Measurements from ENCODE around the gene POLDIP3. TPM values are rescaled to one million over a fixed set of nuclear protein-coding genes. Genes with fewer than 3 reads are reported as not detected.

Gene POLDIP3
- total and polyA plus RNA-seq, 2 experiments from 2014 or later: 35.5 to 45.9 TPM

DNA sequence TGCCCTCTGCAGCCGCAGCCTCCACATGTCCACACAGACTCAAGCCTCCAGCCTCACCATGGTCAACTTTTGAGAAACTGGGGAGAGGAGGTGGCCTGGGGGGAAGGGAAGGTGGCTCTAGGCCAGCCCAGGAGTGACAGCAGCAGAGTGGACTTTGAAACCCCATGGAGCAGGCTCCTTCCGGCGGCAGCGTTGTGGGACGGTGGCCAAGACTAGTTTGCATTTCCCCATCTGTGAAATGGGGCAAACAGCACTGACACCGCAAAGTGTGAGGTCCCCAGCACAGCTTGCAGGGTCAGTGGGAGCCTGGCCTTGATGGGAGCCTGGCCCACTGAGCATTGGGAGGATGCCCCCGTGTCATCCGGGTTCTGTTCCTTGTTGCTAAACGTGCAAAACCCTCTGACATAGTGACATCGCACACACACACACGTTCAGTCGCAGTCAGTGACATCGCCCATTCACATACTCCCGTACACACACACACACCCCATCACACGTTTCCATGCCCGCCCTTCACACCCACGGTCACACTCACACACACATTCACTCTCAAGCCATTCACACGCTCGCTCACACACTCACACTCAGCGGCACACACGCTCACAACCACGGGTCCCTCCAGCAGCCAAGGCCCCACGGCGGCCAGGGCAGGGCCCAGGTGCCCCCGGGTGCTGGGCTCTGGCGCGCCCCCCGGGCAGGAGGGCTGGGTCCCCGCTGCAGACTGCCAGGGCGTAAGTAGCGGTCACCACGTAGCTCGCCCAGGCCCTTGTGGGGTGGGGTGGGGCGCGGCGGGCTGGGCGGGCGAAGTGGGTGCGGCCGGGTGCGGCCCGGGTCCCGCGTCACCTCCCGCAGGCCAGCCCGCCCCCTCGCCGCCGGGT, 33.9 kb upstream of the POLDIP3 start:
- Histone ChIP-seq H3K9me2 (ENCODE audit: insufficient read depth) (no peaks in the 10 kb centered on the region), H3K27me3 (replicated peaks; ENCODE audit: insufficient read depth) (no peaks in the 10 kb centered on the region), H2AFZ (no peak overlapping the region), H3K4me1 (ENCODE audit: insufficient read depth) (peaks cover 37% of the 10 kb centered on the region), H4K20me1 (ENCODE audit: insufficient read depth) (no peaks in the 10 kb centered on the region), H3K4me3 (peak overlapping the region; percentile 99), H3K9me3 (ENCODE audit: low read depth) (no peaks in the 10 kb centered on the region), H3K4me2 (ENCODE audit: unreplicated experiment) (peak overlapping the region; percentile 87), H3F3A (ENCODE audit: insufficient read depth) (peaks cover 7% of the 10 kb centered on the region; the same call in 1 of the 2 replicates), H3K79me2 (ENCODE audit: insufficient read depth) (peaks cover 60% of the 10 kb centered on the region), H3K27ac (peak overlapping the region; percentile 94), H3K9ac (peak overlapping the region; percentile 99), H3K36me3 (ENCODE audit: low read depth) (no peaks in the 10 kb centered on the region)
- in situ Hi-C loops (cut with MboI): no loop called here
- WGBS, 2 experiments (ENCODE audit: low coverage in 1 of 2, low lambda C conversion rate in 2 of 2, missing lambda C conversion rate in 2 of 2): 2 to 4% methylated on average over 31 to 49 of the region's 49 CpGs
- TF ChIP-seq EZH2phosphoT487 (IDR thresholded peaks at IDR 0.05; ENCODE audit: insufficient read depth, low read depth) (no peak), EZH2 (IDR thresholded peaks at IDR 0.05; ENCODE audit: insufficient read depth, poor library complexity, severe bottlenecking) (no peak)
- peak; percentile 80 for DNase-seq

DNA sequence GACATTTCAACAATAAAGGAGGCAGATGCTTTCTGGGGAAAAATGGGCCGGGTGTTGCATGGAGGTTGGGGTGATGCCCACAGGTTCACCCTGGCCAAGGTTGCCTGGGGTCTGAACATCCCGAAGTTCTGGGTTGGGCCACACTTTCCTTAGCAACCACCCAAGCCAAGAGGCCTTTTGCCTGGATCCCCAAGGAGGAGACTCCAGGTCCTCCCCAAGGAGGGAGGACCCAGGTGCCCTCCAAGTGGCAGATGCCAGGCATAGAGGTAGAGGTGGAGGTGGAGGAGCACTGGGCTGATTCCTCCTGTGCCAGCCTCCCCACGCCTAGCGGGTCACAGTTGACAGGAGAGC, 33.3 kb upstream of the POLDIP3 start:
- Histone ChIP-seq H3K79me2 (ENCODE audit: insufficient read depth) (peaks cover 67% of the 10 kb centered on the region), H3K27me3 (replicated peaks; ENCODE audit: insufficient read depth) (no peaks in the 10 kb centered on the region), H3K4me2 (ENCODE audit: unreplicated experiment) (peak overlapping the region; percentile 87), H3K4me3 (peak overlapping the region; percentile 99), H4K20me1 (ENCODE audit: insufficient read depth) (no peaks in the 10 kb centered on the region), H3F3A (ENCODE audit: insufficient read depth) (peaks cover 7% of the 10 kb centered on the region; the same call in 1 of the 2 replicates), H3K9me3 (ENCODE audit: low read depth) (no peaks in the 10 kb centered on the region), H3K36me3 (ENCODE audit: low read depth) (no peaks in the 10 kb centered on the region), H2AFZ (no peak overlapping the region), H3K27ac (peak overlapping the region; percentile 94), H3K9me2 (ENCODE audit: insufficient read depth) (no peaks in the 10 kb centered on the region), H3K4me1 (ENCODE audit: insufficient read depth) (peaks cover 37% of the 10 kb centered on the region), H3K9ac (peak overlapping the region; percentile 99)
- in situ Hi-C loops (cut with MboI): no loop called here
- TF ChIP-seq EZH2phosphoT487 (IDR thresholded peaks at IDR 0.05; ENCODE audit: insufficient read depth, low read depth) (no peak), EZH2 (IDR thresholded peaks at IDR 0.05; ENCODE audit: insufficient read depth, poor library complexity, severe bottlenecking) (no peak)
- DNase-seq: no peak
- WGBS, 2 experiments (ENCODE audit: low coverage in 1 of 2, low lambda C conversion rate in 2 of 2, missing lambda C conversion rate in 2 of 2): 42 to 48% methylated on average over 4 of the region's 4 CpGs

DNA sequence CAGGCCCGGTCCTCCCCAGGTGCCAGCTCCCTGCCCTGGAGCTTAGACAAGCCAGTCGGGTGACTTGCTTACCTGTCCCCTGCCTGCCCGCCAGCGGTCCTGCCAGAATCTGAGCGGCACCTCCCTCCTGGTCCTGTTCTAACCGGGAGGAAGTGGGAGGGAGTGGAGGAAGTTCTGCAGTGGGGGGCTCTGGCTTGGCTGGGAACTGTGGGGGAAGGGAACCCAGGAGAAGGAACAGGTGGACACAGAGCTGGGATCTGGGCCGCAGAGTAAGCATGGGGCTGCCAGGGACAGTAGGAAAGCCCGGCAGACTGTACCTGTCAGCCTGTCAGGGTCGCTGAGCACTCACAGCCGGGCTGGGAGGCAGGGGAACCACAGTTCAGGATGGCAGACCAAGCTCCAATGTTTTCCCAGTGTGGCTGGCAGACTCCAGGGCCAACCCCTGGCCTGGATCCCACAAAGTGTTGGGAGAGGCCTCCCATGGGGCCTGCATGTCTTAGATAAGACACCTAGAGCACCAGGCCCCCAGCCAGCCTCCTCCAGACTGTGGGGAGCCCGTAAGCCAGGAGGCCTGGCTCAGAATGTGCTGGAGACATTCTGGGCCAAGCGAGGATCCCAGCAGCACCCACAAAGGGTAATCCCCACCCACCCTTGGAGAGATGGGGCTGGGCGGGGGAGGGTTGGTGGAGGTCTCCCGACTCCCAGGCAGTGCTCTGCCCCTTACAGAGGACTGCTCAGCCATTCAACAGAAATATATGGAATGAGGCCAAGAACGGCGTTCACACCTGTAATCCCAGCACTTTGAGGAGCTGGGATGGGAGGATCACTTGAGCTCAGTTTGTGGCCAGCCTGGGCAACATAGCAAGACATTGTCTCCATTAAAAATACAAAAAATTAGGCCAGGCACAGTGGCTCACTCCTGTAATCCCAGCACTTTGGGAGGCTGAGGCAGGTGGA, 32.2 kb upstream of the POLDIP3 start:
- Histone ChIP-seq H3K36me3 (ENCODE audit: low read depth) (no peaks in the 10 kb centered on the region), H3K4me3 (peak overlapping the region; percentile 32), H4K20me1 (ENCODE audit: insufficient read depth) (no peaks in the 10 kb centered on the region), H3K27me3 (replicated peaks; ENCODE audit: insufficient read depth) (no peaks in the 10 kb centered on the region), H3K4me1 (ENCODE audit: insufficient read depth) (peaks cover 37% of the 10 kb centered on the region), H2AFZ (no peak overlapping the region), H3K9me3 (ENCODE audit: low read depth) (no peaks in the 10 kb centered on the region), H3K9me2 (ENCODE audit: insufficient read depth) (no peaks in the 10 kb centered on the region), H3K79me2 (ENCODE audit: insufficient read depth) (peaks cover 78% of the 10 kb centered on the region), H3K9ac (peak overlapping the region; percentile 99), H3K4me2 (ENCODE audit: unreplicated experiment) (peak overlapping the region; percentile 57), H3F3A (ENCODE audit: insufficient read depth) (peaks cover 7% of the 10 kb centered on the region; the same call in 1 of the 2 replicates), H3K27ac (peak overlapping the region; percentile 94)
- TF ChIP-seq EZH2phosphoT487 (IDR thresholded peaks at IDR 0.05; ENCODE audit: insufficient read depth, low read depth) (no peak), EZH2 (IDR thresholded peaks at IDR 0.05; ENCODE audit: insufficient read depth, poor library complexity, severe bottlenecking) (no peak)
- in situ Hi-C loops (cut with MboI): no loop called here
- WGBS, 2 experiments (ENCODE audit: low coverage in 1 of 2, low lambda C conversion rate in 2 of 2, missing lambda C conversion rate in 2 of 2): 43 to 50% methylated on average over 15 to 16 of the region's 16 CpGs
- DNase-seq: peak; percentile 67

DNA sequence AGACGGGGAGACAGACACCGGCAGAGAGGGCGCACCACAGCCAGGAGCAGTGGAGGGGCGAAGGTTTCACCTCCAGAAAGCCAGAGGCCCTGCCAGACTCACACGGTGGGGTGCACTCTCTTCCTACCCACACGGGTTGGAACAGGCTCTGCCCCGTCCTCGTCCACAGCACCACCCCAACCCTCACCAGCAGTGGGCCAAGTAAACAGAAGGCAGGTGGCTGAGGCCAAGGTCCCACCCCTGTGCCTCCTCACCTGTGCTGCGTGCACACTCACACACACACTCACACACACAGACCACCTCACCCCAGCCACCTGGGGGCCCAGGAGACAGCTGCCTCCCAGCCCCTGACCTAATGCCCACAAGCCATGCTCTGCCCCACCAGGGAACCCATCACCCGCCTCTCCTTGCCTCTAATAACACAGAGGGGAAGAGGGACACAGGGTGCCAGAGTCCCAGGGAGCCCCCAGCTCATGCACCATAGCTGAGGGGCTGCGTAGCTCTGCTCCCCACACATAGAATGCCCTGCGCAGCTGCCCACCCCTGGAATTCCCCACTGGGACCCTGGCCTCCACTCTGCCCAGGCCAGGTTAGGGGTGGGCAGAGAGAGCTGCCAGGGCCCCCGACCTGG, 31.4 kb upstream of the POLDIP3 start:
- H3K4me2 ChIP-seq (ENCODE audit: unreplicated experiment): peak overlapping the region; percentile 57
- in situ Hi-C loops (cut with MboI): no loop called here
- H3K79me2 ChIP-seq (ENCODE audit: insufficient read depth): peaks cover 86% of the 10 kb centered on the region
- peak overlapping the region; percentile 99 for H3K9ac ChIP-seq
- no peaks in the 10 kb centered on the region for H3K9me3 ChIP-seq (ENCODE audit: low read depth)
- TF ChIP-seq EZH2 (IDR thresholded peaks at IDR 0.05; ENCODE audit: insufficient read depth, poor library complexity, severe bottlenecking) (no peak), EZH2phosphoT487 (IDR thresholded peaks at IDR 0.05; ENCODE audit: insufficient read depth, low read depth) (no peak)
- DNase-seq: peak; percentile 31
- H4K20me1 ChIP-seq (ENCODE audit: insufficient read depth): no peaks in the 10 kb centered on the region
- peaks cover 7% of the 10 kb centered on the region; the same call in 1 of the 2 replicates for H3F3A ChIP-seq (ENCODE audit: insufficient read depth)
- no peaks in the 10 kb centered on the region for H3K27me3 ChIP-seq (replicated peaks; ENCODE audit: insufficient read depth)
- H3K4me3 ChIP-seq: peak overlapping the region; percentile 51
- no peak overlapping the region for H2AFZ ChIP-seq
- H3K9me2 ChIP-seq (ENCODE audit: insufficient read depth): no peaks in the 10 kb centered on the region
- peak overlapping the region; percentile 94 for H3K27ac ChIP-seq
- H3K36me3 ChIP-seq (ENCODE audit: low read depth): no peaks in the 10 kb centered on the region
- 47% methylated on average over 12 to 13 of the region's 13 CpGs for WGBS, 2 experiments (ENCODE audit: low coverage in 1 of 2, low lambda C conversion rate in 2 of 2, missing lambda C conversion rate in 2 of 2)
- H3K4me1 ChIP-seq (ENCODE audit: insufficient read depth): peaks cover 37% of the 10 kb centered on the region

Measured in GM23248 (cell line).